Tibial artery (tissue), 4 donors: Measurements from ENCODE around the gene SOST.

Experiments
- DNase-seq, 2 donors: peaks; one replicate each; pipeline ENCODE4 v3.0.0-alpha.2; 2019
- H3K27ac ChIP-seq, 2 donors: fragments of 200-600 bp; sonication (generic) in 1 of 2; 1 replicate in 1 of 2; 2 replicates in 1 of 2; pipeline ENCODE4 v1.5.1; 2018 to 2019; ENCODE audit warnings: mild to moderate bottlenecking in 1 of 2
- H3K27me3 ChIP-seq, 2 donors: fragments of 200-600 bp; sonication (generic) in 1 of 2; one replicate each; pipeline versions ENCODE4 v1.5.1 to v1.6.0; 2016 to 2019
- H3K36me3 ChIP-seq, 3 donors: fragments of 200-600 bp; sonication (generic) in 2 of 3; one replicate each; pipeline ENCODE4 v1.5.1; 2016 to 2019; ENCODE audit warnings: mild to moderate bottlenecking in 2 of 3
- H3K4me1 ChIP-seq, 4 donors: fragments of 200-600 bp; sonication (generic) in 2 of 4; 1 replicate in 3 of 4; 2 replicates in 1 of 4; pipeline ENCODE4 v1.5.1; 2016 to 2019
- H3K4me3 ChIP-seq, 2 donors: fragments of 200-600 bp; sonication (generic) in 1 of 2; 1 replicate in 1 of 2; 2 replicates in 1 of 2; pipeline ENCODE4 v1.5.1; 2018 to 2019; ENCODE audit warnings: mild to moderate bottlenecking in 2 of 2
- H3K9me3 ChIP-seq, 3 donors: fragments of 200-600 bp; sonication (generic) in 1 of 3; one replicate each; pipeline ENCODE4 v1.5.1; 2016 to 2019
- CTCF ChIP-seq, 2 experiments: fragments of 200-600 bp in 1 of 2; fragments of 450-650 bp in 1 of 2; IDR thresholded peaks; one replicate each; pipeline ENCODE4 v1.5.1; 2017 to 2019; ENCODE audit warnings: antibody characterized with exemption in 2 of 2, mild to moderate bottlenecking in 1 of 2, moderate library complexity in 1 of 2
- intact Hi-C: fragments of 100-400 bp; cut with DNase I; formaldehyde crosslinking; loops from one replicate; pipeline ENCODE4 v1.15.0; 2023; ENCODE audit warnings: low total_unique reads

SOST gene

DNA sequence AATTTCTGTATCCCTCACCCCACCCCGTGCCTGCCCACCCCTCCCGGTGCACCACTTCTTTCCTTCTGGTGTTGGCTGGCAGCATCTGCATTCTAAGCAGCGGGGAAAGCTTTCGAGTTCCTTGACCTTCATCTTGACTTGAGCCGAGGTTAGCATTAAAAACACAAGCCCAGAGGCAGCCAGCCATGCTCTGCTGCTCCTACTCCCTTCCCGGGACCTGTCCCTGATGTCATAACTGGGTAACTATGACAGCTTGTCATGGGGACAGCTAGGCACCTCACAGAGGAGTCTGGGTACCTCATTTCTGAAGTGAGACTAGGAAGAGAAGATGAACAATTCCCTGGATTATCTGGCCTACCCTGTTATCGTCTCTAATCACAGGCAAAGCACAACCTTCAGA is 21.5 kb upstream of the SOST start, which contains the start of gene CFAP97D1:
Gene CFAP97D1, plus strand, starts transcription at position 301 of the 400 bp plus-strand sequence. Its CDS starts 28 bp downstream, at position 329.
- TF ChIP-seq CTCF (IDR thresholded peaks at IDR 0.05), result no peak
- Histone ChIP-seq H3K27me3 (peaks cover 0 to 4% of the 10 kb centered on the region in 2 donors), H3K36me3 (peaks cover 2 to 8% (median 7%) of the 10 kb centered on the region in 3 donors), H3K27ac (peak within 1 kb of the TSS; percentile 97 to 100), H3K4me3 (peak within 1 kb of the TSS; percentile 75 to 94), H3K4me1 (peaks cover 0 to 35% (median 25%) of the 10 kb centered on the region in 4 donors), H3K9me3 (no peaks in the 10 kb centered on the region)
- DNase-seq, result no peak
- intact Hi-C loops, result loop anchor here (10.0 kb wide), 1 partner anchor 55 kb away; the partner anchor contains the start of gene MPP3

- peaks cover 0 to 4% of the 10 kb centered on the region in 2 donors for H3K27me3 ChIP-seq
- peak in 1 of 2 donors; percentile 48 for DNase-seq
- intact Hi-C loops, result loop anchor here (10.0 kb wide), 1 partner anchor 55 kb away; the partner anchor contains the start of gene MPP3
- H3K36me3 ChIP-seq, result peaks cover 6 to 15% (median 14%) of the 10 kb centered on the region in 3 donors
- H3K27ac ChIP-seq, result peak overlapping the region; percentile 97 to 100
- H3K9me3 ChIP-seq, result no peaks in the 10 kb centered on the region
- peak overlapping the region; percentile 75 to 94 for H3K4me3 ChIP-seq
- no peak for TF ChIP-seq CTCF (IDR thresholded peaks at IDR 0.05)
- H3K4me1 ChIP-seq, result peaks cover 0 to 37% (median 25%) of the 10 kb centered on the region in 4 donors
These were observed 20.8 kb upstream of the SOST start for GRCh38 chr17:43779145-43780125.

DNA sequence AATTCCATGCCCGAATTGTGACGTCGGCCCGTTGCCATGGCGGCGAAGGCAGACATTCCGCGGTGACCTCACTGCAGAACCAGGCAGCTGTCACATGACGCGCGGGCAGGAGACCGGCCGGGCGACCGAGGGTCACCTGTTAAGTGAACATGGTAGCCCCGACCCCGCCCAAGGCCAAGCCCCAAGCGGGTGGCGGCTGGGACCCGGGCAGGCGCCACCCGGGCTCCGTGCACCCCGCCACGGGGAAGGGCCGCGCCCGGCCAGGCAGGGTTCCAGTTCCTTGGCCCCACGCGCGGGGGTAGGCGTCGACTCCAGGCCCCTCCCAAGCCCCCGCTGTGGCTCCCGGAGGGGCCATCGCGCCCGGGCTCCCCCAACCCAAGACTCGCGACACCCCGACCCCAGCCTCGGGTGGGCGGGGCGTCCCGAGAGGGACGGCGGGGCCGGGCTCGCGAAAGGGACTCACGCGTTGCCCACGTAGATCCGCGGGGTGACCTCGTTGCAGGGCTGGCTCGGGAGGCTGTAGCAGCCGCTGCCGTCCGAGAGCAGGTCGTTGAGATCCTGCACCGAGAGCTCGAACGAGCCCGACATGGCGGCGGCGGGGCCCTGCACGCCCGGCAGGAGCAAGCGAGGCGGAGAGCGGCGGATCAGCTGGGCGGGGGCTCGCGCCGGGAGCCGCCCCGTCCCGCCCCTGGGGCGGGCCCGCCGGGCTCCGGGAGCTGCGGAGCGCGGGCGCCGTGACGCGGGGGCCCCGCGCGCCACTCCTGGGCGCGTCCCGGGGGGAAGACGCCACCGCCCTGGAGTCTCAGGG is 19.9 kb upstream of the SOST start, which contains the start of gene DUSP3:
Gene DUSP3, minus strand, starts transcription at position 641 of the 808 bp plus-strand sequence. Its CDS starts 53 bp downstream, at position 588.
- H3K9me3 ChIP-seq, result no peaks in the 10 kb centered on the region
- H3K36me3 ChIP-seq, result peaks cover 15 to 24% (median 23%) of the 10 kb centered on the region in 3 donors
- peak within 1 kb of the TSS; percentile 97 to 100 for H3K27ac ChIP-seq
- H3K4me3 ChIP-seq, result peak within 1 kb of the TSS; percentile 75 to 94
- intact Hi-C loops, result no loop called here
- DNase-seq, result peak; percentile 97
- peaks cover 0 to 4% of the 10 kb centered on the region in 2 donors for H3K27me3 ChIP-seq
- peaks cover 0 to 43% (median 25%) of the 10 kb centered on the region in 4 donors for H3K4me1 ChIP-seq
- TF ChIP-seq CTCF (IDR thresholded peaks at IDR 0.05), result peak in 1 of 2 experiments; percentile 16

GRCh38 chr17:43774304-43775250 is 16.0 kb upstream of the SOST start:
- TF ChIP-seq CTCF (IDR thresholded peaks at IDR 0.05), result no peak
- no peak for DNase-seq
- Histone ChIP-seq H3K4me3 (no peak overlapping the region), H3K27me3 (no peaks in the 10 kb centered on the region), H3K36me3 (peaks cover 49 to 64% (median 61%) of the 10 kb centered on the region in 3 donors), H3K4me1 (peaks cover 0 to 56% (median 32%) of the 10 kb centered on the region in 4 donors), H3K27ac (peak overlapping the region; percentile 56 to 100), H3K9me3 (no peaks in the 10 kb centered on the region)
- intact Hi-C loops, result no loop called here
